HG03280 (cell line): ENCODE results near the gene MNX1.

Experiments used
- ATAC-seq: cut with Tn5 transposase; IDR thresholded peaks from one replicate; pipeline ENCODE4 v1.9.1; 2021; ENCODE audit warnings: mild to moderate bottlenecking, moderate library complexity; ENCODE audit not compliant: unreplicated experiment

Gene MNX1

DNA sequence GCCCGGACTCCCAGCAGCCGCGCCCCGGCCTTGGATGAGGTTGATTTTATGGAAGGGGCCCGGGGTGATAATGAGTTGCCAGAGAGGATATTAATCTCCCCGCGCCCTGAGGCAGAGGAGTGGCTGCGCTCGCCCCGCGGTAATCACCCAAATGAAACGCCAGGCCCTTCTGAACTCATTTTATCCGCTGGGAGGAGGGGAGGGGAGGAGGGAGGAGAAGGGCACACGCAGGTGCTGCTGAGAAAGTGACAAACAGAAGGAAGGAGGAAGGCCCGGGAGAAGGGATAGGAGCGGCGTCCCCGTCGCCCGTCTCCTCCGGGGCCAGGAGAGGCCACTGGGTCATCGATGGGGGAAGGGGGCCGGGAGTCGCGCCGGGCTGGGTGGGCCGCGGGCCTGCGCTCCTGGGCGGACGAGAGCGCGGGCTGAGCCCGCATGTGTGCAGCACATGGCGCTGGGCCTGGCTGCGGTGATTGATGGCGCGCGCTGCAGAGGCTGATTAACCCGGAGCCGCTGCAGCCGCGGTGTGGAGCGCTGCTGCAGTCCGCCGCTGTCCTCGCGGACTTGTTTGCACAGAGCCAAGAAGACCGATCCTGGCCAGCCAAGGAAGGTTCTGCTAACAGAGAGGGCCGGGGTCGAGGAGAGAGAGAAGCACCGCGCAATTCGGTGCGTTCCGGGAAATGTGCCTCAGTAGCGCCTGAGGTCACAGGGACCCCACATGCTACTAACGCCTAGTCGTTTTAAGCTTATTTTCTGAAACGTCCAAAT, 6.5 kb downstream of the MNX1 start:
- ATAC-seq = no peak

- no peak for ATAC-seq
Observed at GRCh38 chr7:157003445-157003755, 7.1 kb downstream of the MNX1 start.

- ATAC-seq = no peak
Observed at GRCh38 chr7:157002819-157003421, 7.5 kb downstream of the MNX1 start.

- ATAC-seq = no peak
Observed at GRCh38 chr7:157001920-157002818, 8.3 kb downstream of the MNX1 start.

DNA sequence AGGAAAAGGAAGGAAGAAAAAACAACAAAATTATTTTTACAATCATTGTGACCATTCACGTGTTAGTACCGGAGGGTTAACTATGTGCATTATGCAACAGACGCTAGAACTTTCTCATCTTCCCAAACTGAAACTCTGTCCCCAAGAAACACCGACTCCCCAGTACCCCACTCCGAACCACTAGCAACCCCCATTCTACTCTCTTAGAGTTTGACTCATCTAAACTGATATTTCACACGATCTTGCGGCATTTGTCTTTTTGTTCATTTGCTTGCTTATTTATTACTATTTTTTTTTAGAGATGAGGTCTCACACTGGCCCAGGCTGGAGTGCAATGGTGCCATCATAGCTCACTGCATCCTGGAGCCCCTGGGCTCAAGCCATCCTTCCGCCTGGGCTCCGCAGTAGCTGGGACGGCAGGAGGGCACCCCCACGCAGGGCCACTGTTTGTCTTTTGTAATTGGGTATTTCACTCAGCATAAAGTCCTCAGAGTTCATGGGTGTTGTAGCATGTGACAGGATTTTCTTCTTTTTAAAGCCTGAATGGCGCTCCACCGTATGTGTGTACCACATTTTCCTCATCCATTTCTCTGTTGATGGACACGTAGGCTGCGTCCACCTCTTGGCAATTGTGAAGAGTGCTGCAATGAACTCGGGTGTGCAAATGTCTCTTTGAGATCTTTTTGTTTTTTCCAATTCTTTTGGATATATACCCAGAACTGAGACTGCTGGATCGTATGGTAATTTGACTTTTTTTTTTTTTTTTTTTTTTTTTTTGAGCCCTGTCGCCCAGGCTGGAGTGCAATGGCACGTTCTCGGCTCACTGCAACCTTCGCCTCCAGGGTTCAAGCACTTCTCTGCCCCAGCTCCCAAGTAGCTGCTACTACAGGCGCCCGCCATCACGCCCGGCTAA, 9.5 kb downstream of the MNX1 start:
- no peak for ATAC-seq

GRCh38 chr7:156999958-157000726, 10.3 kb downstream of the MNX1 start:
- no peak for ATAC-seq

GRCh38 chr7:156998988-156999957, 11.2 kb downstream of the MNX1 start:
- no peak for ATAC-seq

DNA sequence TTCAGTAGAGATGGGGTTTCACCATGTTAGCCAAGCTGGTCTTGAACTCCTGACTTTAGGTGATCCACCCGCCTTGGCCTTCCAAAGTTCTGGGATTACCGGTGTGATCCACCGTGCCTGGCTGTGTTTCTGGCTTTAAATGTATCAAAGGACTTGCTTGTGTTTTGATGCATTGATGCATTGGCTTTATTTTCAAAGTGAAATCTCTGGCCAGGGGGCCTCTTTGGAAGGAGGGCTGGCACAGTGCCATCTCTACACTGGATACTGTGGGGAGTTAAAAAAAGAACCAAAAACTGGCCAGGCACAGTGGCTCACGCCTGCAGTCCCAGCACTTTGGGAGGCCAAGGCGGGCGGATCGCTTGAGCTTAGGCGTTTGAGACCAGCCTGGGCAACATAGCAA, 16.0 kb downstream of the MNX1 start:
- no peak for ATAC-seq

DNA sequence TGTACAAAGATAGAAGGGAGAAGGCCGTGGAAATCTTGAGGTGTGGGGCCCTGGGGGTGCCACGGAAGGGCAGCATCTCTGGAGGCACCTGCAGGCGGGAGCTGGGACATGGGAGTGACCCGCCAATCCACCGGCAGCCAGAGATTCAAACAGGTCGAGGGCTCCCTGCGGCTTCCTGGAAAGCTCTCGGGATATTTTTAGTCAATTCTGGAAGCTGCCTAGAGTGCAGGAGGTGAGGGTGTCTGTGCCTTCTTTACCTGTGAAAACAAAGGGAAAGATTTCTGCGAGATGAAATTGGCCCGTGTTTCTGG, 16.6 kb downstream of the MNX1 start:
- no peak for ATAC-seq

- no peak for ATAC-seq
Observed at GRCh38 chr7:156993021-156993924, 17.2 kb downstream of the MNX1 start.

- no peak for ATAC-seq
Observed at GRCh38 chr7:156989766-156990535, 20.5 kb downstream of the MNX1 start.

DNA sequence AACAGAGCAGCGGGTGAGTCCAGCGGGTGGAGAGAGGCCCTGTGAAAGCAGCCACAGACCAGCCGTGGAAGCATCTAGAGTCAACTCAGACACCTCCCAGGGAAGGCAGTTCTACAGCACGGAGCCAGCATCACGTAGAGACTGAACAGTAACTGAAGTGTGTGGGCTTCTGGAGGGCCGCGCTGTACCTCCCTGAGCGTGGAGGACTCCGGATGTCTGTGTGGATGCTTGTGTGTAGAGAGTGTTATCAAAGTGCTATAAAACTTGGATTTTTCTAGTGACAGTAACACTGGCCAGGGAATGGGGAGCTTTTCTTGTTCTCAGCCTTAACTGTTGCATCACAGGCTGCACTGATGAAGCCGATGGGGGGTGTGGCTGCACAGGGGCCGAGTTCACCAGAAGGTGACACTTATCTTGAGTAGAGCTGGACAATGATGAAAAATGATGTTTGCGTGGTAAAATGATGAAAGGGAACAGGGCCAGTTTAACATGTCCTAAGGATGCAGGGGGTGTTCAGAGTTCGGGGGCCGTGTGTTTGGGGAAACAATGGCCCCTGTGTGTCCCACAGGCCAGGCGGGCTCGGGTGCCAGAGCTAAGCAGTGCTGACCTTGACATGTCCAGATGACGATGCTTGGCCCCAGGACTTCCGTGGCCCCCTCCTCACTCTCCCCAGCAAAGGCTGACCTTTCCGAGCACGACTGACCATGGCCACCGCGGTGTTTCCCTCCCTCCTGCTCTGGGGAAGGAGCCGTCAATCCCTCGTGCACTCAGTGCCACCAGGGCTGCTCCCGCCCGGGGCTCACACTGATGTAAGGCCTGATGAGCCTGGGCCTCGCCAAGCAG, 21.9 kb downstream of the MNX1 start:
- ATAC-seq = no peak

DNA sequence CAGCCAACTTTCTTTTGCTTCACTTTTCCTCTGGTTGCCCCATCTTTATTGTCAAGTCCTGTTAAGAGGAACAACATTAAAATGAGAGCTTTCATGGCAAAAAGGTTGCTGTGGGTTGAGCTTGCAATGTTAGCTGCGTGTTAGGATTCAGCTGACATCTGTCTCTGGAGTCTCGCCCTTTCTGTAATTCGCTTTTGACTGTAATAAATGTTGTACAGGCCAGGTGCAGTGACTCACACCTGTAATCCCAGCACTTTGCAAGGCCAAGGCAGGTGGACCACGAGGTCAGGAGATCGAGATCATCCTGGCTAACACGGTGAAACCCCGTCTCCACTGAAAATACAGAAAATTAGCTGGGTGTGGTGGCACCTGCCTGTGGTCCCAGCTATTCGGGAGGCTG, 24.1 kb downstream of the MNX1 start:
- no peak for ATAC-seq

- no peak for ATAC-seq
Observed at GRCh38 chr7:156985101-156985992, 25.1 kb downstream of the MNX1 start.

DNA sequence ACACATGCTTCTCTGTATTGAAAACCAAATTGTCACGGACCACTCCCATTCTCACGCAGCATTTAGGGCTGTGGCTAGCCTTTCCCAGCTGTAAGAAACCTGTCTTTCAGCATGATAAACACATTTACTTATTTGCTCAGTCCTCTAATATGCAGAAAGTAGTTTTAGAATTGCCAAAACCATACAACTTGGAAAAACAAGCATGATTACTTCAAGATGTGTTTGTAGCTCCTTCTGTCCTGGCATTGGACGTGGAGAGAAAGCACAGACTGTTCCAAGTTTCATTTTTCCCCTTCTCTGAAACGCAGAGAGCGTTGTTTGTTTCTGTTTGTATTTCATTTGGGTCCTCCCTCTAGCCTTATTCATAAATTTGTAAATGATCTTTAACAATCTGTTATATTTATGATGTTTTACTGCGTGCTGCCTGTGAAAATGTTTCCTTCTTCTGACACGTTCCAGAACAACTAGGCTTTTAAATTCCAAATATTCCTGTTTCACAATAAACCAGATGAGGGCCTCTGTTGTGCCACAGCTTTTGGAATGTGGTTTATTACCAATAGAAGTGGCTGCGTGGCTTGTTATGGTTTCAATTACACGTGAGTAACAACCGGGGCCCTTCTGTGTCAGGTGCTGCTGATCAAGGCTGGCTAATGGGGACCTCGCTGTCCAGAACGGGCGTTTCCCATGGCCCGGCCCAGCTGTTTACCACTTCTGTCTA, 26.1 kb downstream of the MNX1 start:
- no peak for ATAC-seq
